ENCODE data around the gene SEC62.
A peak's percentile ranks its signal among the peaks of the same experiment; 100 is the strongest.
"Not testable (repeated sequence)": the region's sequence is repeated elsewhere in the genome, so short reads cannot be mapped to it uniquely, and the experiment has no call there.

SEC62 gene

DNA sequence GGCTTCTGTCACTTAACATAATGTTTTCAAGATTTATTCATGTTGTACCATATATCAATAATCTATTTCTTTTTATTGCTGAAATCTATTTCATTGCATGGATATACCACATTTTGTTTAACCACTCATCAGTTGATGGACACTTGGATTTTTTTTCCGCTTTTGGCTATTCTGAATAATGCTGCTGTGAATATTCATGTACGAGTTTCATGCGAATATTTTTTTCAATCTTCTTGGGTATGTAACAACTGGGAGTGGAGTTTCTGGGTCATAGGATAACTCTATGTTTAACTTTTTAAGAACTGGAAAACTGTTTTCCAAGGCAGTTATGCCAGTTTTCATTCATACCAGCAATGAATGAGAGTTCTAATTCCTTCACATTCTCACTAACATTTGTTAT is 49.5 kb downstream of the SEC62 start:
- no peak for DNase-seq (ENCODE audit: low read depth)

- not testable (repeated sequence) for DNase-seq (ENCODE audit: low read depth)
Measured at GRCh38 chr3:170019306-170019705, 52.7 kb downstream of the SEC62 start.

DNA sequence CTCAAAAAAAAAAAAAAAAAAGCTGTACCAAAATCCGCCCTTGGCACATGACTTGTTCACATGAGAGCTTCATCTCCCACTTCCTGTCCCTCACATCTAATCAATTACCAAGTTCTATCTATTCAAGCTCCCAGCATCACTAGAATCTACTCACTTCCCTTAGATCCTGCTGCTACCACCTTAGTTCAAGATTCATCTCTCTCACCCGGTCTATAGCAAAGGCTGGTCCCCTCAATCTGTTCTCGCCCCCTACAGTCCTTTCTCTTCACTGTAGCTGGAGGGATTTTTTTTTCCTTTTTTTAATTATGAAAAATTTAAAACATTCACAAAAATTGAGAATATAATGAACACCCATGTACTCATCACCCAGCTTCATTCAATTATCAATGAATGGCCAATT is 54.5 kb downstream of the SEC62 start:
- DNase-seq (ENCODE audit: low read depth) = no peak

DNA sequence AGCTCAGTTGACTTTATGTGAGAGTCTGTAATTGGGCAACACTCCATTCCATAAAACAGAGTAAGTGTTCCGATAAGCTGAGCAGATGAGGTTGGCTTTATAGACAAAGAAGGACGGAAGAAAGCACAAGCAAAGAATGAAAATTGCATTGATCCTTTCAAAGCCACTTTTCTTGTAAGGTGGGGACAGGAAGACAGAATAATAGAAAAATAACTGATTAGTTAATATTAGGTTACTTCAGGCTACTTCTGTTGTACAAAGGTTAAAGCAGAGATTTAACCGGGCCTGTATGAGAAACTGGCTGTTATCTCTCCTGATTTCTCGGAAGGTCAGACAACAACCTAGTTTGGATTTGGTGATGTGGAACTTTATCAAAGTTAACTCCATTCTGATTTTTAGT is 55.7 kb downstream of the SEC62 start:
- no peak for DNase-seq (ENCODE audit: low read depth)

DNA sequence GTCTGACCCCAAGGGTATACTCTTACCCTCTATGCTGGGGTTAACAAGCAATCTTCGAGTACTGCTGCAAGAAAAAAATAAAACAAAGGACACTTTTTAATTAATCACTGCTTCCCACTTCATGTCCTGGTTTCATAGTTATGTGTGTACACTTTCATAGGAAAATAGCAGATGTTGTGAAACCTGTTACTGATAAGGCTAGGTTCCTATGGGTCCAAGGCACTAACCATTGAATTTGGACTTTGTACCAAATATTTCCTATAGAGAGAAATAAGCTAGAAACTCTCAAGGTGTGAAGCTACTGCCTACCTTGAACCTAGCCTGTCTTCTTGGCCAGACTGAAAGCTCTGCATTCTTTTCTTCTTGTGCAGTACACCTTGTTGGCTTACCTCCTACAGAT is 56.6 kb downstream of the SEC62 start:
- DNase-seq (ENCODE audit: low read depth) = no peak

GRCh38 chr3:170024581-170024980 is 58.0 kb downstream of the SEC62 start:
- no peak for DNase-seq (ENCODE audit: low read depth)

- no peak for DNase-seq (ENCODE audit: low read depth)
Measured at GRCh38 chr3:170027233-170028102, 60.9 kb downstream of the SEC62 start.

DNA sequence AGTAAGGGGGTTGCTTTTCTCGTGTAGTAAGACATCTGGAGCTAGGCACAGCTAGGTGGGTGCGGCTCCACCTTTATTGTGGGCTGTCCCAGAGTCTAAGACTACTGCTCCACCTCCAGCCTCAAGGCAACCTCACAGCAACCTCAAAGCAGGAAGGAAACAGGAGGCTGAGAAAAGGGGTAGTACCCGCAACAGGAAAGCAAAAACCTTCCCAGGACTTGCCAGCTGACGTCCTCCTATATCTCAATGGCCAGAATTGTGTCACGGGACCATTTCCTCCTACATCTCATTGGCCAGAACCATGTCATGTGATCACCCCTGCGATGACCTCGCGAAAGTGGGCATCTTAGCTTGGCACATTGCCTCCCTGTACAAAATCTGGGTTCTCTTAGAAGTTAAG is 66.9 kb downstream of the SEC62 start:
- no peak for DNase-seq (ENCODE audit: low read depth)

DNA sequence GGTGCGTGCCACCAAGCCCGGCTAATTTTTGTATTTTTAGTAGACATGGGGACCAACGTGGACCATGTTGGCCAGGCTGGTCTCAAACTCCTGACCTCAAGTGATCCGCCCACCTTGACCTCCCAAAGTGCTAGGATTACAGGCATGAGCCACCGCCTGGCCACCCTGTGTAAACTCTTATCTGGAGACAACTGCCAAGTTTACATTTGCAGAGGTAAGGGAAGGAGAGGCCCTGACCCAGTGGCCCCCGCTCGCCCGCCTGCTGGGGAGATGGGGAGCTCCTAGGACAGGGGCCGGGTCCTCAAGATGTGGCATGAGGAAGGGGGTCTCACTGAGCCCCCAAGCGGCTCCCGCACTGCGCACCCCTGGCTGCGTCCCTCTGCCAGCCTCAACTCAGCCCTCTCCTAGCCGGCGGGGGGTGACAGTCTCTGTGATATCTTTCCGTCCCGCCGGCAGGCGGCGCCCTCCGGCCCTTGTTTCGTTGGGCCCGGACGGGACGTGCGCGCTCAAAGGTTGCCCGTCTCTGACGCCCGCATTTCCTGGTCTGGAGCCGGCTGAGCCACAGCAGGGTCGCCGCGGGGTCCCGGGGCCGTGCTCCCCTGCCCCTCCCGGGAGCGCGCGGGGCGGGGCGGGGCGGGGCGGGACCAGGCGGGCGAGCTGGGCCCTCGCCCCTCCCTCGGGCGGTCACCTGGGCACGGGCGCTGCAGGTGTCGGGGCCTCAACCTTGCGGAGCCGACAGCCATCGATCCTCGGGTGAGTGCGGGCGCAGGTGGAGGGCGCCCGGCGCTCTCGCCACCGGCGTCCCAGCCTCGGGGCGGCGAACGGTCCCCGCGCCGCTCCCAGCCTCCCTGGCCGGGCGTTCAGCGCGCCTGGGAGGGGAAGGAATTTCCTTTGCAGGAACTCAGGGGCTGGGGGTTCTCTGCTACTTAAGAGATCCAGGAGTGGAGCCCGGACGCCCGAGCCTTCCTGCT is 71.1 kb downstream of the SEC62 start, which contains the start of gene GPR160:
TSS of gene GPR160 (plus strand) at position 533 of the 971 bp plus-strand sequence. CDS start 45,978 bp downstream, outside the sequence.
- DNase-seq (ENCODE audit: low read depth) = peak; percentile 21

- DNase-seq (ENCODE audit: low read depth) = no peak
Measured at GRCh38 chr3:170038434-170039110, 72.0 kb downstream of the SEC62 start.

- DNase-seq (ENCODE audit: low read depth) = no peak
Measured at GRCh38 chr3:170040418-170040817, 73.8 kb downstream of the SEC62 start.

DNA sequence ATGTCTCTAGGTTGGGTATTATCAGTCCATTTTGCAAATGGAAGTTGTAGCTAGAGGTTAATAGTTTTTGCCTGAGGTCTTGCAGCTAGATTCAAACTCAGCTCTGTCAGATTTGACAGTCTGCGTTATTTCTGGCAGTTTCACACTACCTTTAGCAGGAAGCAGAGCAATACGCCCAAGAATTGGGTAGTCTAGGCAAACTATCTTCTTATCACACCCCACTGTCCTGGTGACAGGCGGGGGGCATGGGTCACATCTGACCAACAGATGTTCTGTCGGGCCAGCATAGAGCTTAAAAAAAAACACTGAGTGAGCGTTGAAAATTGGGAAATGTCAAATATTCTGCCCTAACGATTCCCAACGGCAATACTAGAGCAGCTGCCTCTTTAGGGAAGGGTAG is 76.9 kb downstream of the SEC62 start:
- no peak for DNase-seq (ENCODE audit: low read depth)

DNA sequence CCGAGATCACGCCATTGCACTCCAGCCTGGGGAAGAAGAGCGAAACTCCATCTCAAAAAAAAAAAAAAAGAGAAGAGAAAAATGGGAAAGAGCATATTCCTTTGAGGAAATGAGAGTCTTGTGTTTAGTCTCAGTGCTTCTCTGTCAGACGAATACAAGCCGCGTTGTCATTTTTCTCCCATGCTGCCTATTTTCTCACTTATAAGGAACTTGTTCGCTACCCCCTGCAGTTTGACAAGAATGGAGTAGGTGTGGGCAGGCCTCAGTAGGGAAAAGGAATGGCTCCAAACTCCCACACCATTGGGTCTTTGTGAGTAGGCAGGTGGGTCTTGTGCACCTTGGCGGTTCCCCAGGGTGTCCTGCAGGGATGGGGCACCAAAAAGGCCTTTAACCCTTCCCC is 77.7 kb downstream of the SEC62 start:
- no peak for DNase-seq (ENCODE audit: low read depth)

- no peak for DNase-seq (ENCODE audit: low read depth)
Measured at GRCh38 chr3:170044795-170045244, 78.2 kb downstream of the SEC62 start.

DNA sequence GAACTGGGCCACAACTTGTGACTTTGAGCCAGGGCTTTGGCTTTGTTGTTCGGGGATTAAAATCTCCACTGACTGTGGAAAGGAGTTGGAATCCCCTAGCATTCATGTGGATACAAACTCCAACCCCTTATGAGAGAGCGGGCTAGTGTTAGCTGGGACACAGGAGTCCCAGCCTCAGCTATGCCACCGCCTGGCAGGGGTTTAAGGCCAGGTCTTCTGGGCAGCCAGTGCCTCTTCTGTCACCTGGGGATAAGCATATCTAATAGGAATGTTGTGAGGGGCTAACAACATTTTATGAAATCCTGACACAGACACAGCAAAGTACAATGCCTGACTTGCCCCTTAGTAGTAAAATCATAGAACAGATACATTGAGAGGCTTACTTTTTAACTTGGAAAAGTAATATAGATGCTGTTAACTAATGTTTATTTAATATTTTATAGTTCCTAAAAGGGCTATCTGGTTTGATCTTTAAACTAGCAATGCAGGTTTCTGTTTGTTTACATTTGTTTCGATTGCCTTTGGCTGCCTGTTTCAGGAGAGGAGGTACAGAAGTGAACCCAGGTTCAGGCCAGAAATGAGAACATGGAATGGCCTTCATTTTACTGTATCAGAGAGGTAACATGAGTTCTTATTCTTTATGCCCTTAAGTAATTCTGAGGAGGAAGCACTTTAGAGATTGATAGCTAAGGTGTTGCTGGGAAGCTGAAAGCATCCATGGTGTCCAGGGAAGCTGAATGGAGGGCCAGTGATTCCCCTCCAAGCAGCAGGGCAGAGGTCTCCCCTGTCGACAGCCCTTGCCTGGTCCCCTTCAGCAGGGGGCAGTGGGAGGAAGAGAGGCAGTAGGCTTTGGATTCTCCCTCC is 79.9 kb downstream of the SEC62 start:
- no peak for DNase-seq (ENCODE audit: low read depth)

DNA sequence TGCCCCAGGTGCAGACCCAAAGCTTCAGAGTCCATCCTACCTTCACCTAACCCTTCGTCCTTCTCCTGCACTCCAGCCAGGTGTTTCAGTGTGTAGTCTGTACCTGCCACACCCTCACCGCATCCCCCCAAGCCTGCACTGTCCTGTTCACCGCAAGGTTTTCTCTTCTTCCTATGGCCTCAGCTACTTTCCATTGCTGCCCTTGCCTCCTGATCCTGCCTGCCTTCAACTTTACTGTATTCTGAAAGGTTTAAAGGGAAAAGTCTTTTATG is 80.5 kb downstream of the SEC62 start:
- DNase-seq (ENCODE audit: low read depth) = no peak

Measured in iris pigment epithelial cell (primary cell).